Measurements from ENCODE around the gene SYN1.
"Not testable (repeated sequence)": the region's sequence is repeated elsewhere in the genome, so short reads cannot be mapped to it uniquely, and the experiment has no call there.

SYN1 gene

DNA sequence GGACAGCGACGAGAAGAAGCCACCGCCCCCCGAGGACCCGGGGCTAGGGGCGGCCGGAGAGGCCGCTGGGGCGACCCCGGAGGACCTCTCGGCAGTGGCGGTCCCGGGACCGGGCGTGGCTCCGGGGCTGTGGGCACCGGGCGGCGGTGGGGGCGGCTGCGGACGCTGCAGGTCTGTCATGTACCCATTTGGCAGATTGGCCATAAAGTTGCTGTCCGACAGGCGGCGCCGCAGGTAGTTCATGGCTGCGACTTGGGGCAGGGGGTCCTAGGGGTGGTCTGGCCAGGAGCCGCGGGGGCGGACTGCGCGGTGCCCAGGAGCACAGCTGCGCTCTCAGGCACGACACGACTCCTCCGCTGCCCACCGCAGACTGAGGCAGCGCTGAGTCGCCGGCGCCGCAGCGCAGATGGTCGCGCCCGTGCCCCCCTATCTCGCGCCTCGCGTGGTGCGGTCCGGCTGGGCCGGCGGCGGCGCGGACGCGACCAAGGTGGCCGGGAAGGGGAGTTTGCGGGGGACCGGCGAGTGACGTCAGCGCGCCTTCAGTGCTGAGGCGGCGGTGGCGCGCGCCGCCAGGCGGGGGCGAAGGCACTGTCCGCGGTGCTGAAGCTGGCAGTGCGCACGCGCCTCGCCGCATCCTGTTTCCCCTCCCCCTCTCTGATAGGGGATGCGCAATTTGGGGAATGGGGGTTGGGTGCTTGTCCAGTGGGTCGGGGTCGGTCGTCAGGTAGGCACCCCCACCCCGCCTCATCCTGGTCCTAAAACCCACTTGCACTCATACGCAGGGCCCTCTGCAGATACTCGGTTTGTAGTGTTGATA is at the start of gene SYN1:
SYN1 (minus strand) TSS at position 372 of the 817 bp plus-strand sequence; CDS start at position 243, 129 bp downstream.
- DNase-seq (ENCODE audit: low spot score) = peak; percentile 76

DNA sequence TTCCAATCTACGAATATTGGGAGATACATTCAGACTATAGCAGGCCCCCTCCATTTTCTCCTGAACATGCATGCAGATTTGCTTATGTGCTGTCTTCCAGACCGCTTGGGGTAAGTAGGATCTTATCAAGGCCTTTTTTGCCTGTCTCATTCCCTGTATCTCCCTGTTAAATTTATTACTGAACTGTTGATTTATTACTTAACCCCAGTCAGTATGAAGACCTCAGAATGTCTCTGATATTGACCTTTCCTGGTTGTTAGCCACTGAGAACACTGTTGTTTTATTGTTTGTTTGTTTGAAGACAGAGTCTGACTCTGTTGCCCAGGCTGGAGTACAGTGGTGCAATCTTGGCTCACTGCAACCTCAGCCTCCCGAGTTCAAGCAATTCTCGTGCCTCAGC is 46.1 kb upstream of the SYN1 start:
- not testable (repeated sequence) for DNase-seq (ENCODE audit: low spot score)

DNA sequence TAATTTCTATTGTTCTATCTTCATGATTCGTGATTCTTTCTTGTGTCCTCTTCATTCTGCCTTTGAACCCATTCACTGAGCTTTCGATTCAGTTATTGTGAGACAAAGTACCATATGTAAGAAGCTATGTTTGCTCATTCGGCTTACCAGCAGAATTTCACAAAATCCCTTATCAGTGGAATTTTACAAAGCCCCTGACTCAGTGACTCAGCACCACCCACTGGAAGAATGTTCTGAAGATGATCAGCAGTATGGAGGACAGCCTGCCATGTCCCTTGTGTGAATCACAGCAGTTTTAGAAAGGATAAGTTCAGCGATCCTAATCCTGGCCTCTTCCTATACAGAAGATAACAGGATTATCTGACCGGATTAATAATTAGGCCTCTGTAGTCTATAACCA is 45.1 kb upstream of the SYN1 start:
- DNase-seq (ENCODE audit: low spot score) = no peak

DNA sequence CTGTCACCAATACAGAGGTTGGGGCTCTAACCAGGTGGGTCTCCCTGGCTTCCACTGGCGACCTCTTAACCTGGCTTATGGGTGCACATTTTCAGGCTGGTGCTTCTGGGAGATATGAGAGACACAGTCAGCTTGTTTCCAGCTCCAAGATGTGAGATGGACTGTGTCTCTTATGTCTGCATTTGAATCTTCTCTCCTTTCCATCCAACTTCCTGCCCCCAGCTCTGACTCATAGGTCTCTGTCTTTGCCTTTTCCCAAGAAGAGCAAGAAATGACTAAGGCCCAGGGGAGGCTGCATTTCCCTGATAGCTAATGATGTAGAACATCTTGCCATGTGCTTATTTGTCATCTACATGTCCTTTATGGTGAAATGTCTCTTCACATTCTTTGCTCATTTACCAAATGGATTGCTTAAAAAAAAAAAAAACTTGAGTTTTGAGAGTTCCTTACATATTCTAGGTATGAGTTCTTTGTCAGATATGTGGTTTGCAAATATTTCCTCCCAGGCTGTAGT is 42.5 kb upstream of the SYN1 start:
- DNase-seq (ENCODE audit: low spot score) = no peak

DNA sequence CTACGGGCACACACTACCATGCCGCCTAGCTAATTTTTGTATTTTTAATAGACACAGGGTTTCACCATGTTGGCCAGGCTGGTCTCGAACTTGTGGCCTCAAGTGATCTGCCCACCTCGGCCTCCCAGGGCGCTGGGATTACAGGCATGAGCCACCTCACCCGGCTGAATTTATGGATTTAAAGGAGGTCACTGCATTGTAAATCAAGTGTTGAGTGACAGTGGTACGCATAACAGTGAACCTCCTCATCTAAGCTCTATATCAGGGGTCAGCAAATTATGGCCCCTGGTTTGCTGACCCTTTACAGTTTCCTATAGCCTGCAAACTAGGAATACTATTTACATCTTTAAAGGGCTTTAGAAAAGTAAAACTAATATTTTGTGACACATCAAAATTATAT is 41.9 kb upstream of the SYN1 start:
- DNase-seq (ENCODE audit: low spot score) = no peak

DNA sequence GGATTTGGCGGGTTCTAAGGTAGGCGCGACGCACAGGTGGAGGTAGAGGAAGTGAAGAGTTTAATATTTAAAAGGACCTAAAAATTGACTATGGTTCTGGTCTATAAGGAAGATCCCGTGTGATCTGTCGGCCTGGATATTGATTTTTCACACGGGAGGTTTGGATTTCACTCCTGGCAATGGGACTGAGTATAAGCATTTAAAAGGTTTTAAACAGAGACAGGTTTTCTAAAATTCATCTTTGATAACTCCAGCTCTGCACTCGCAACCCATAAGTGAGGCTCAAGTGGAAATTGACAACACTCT is 39.7 kb upstream of the SYN1 start:
- DNase-seq (ENCODE audit: low spot score) = no peak

DNA sequence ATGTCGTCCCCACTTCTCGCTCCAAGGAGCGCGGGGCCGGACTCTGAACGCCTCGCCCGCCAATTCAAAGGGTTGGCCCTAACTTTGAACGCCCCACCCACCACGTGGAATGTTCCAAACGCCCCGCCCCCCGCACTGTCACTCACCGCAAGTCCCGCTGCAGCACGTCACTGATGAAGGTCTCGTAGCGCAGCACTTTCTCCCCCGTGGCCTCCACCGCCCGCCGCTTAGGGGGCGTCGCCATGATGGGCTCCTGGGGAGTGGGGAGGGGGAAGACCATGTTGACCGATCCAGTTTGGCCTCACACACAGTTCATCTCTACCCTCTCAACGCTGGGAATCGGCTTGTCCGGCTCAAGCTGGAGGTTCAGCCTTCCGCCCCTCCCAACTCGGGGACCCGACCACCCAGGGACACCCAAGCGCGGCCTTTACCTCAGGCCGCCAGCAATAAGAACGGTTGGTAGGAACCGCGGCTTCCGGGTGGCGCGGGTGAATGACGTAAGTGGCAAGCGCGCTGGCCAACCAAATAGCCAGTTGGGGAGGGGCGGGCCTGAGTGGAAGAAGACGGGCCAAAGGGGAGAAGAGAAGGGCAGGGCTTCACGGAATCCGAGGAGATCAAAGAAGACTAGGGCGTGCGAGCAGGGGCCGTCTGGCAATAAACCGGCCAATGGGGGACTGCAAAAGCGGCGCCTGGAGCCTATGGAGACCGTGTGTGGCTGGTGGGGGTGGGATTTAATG is 39.2 kb upstream of the SYN1 start, which contains the start of gene UXT:
UXT (minus strand) TSS at position 497 of the 737 bp plus-strand sequence; CDS start at position 244, 253 bp downstream.
- DNase-seq (ENCODE audit: low spot score) = peak; percentile 94

DNA sequence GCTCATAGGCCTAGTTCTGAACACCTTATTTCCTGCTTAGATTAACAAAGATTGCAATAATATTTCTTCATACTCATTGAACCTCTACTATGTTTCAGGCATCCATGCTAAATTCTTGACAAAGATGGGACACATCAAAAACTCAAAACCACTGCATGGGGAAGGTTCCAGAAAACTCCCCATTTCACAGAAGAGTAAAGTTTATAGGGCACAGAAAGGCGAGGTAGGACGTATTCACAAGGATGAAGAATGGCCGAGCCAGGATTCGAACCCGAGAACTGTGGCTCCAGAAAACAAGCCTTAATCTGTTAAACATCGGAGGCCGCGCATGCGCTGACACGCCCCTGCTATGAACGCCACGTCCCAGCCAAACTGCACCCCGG is 38.6 kb upstream of the SYN1 start:
- no peak for DNase-seq (ENCODE audit: low spot score)

DNA sequence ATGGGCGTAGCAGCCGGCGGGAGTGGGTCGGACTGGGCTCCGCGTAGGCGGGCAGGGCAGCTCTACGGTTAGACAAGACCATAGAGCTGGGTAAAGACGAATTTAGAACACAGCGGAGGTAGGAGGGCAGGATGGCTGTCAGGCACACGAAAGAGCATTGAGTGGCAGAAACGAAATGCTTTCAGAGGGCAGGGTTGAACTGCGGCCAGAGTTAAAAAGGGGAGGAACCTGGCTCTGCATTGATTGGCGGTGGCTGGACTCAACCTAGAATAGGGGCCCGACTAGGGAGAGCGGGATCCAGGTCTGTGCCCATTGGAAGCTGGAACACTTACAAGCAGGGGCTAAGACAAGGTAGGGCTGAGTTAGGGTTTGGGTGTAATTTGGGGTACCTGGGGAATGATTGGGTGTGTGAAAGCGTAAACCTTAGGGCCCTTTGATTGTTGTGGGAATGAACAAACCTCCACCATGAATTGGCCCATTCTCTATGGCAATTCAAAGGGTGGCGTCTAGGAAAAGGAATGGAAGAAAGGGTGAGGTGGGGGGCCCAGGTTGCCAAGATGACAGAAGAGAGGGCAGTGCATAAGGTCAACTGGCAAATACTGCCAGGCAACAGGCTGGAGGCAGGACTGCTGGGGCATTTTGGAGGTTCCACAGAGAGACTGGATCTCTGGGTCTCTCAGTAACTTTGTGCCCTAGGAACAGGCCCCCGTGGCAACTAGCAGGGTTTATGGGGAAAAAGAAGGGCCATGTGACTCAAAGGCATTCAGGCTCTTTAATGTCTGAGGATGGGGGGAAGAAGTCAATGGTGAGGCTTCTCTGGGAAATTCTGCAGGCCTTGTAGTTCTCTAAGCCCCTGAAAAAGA is 31.6 kb upstream of the SYN1 start:
- DNase-seq (ENCODE audit: low spot score) = no peak

DNA sequence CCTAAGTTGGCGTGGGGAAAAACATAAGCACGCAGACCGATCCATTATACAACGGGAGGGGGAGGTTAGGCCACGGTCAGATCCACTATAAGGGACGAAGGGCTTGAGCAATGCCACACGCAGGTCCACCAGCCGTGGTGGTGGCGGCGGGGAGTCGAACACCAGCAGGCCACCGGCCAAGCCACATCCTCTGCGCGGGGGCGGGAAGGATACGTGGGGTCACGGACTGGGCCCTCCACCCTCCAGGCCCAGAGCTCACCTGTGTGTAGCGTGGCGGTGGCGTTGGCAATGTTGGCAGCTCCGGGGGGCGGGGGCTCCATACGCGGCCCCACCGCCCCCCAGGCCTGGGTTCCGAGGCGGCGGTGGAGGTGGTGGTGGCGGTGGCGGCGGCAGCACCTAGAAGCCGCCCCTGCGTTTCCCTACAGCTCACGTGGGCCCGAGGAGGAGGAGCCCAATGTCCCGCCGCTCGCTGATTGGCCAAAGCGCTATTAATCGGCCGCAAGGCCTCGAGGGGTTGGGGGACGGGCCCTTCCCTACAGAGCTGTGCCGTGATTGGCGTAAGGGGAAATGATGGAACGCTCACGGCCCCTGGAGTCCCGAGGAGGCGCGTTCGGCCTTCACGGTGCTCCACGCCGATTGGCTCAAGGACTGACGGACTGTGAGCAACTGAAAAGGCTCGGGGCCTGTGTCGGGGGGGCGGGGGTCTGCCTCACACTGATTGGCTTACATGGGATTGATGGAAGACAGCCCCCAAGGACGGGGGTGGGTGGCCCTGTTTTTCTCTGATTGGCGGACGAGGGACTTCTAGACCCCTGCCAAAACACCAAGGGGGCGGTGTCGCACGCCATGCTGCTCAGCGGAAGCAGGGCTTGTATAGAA is 30.7 kb upstream of the SYN1 start, which contains the start of gene ELK1:
ELK1 (minus strand) TSS at position 400 of the 879 bp plus-strand sequence. CDS start 9,122 bp downstream, outside the sequence.
- peak; percentile 98 for DNase-seq (ENCODE audit: low spot score)

DNA sequence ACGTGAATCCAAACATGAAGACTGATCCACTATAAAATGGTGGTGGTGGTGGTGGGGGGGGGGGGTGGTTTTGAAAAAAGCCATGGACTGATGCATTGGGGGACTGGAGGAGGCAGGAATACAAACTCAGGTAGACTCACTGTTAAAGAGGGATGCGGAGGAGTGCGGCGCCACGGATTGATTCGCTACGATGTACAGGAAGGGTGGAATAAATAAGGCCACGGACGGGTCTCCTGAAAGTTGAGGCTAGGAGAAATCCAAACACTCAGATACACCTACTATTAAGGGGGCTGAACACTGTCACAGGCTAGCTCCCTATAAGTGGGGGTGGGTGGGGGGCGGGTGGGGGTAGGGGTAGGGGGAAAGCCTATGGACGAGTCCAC is 30.1 kb upstream of the SYN1 start:
- DNase-seq (ENCODE audit: low spot score) = no peak

DNA sequence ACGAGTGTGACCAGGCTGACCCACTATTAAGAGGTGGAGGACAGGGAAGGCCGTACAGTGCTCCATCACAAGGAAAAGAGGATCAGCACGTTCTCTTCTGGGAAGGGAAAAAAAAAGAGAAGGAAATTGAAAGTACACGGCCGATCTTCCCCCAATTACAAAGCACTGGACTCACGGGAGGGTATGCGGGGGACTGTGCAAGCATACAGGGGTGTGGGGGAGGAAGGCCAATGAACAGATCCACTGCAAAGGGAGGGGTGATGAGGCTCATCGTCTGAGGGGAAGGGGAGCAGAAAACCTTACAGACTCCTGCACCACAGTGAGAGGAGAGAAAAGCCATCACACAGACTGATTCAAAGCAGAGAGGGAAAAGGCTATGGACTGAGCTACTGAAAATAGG is 29.6 kb upstream of the SYN1 start:
- DNase-seq (ENCODE audit: low spot score) = no peak

DNA sequence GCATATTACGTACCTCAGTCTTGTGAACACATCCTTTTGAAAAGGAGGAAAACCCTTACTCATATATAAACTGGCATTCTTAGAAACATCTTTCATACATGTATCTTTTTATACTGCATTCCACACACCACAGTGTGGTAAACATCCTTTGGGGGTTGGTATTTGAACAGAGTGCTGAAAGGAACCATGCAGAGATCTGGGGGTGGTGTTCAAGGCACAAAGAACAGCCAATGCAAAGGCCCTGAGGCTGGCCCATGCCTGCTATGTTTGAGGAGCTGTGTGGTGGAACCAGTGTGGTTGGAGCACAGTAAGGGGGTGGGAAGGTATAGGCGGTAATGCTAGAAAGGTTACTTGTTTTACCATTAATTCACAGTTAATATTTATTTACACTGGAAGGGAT is 28.7 kb upstream of the SYN1 start:
- no peak for DNase-seq (ENCODE audit: low spot score)

DNA sequence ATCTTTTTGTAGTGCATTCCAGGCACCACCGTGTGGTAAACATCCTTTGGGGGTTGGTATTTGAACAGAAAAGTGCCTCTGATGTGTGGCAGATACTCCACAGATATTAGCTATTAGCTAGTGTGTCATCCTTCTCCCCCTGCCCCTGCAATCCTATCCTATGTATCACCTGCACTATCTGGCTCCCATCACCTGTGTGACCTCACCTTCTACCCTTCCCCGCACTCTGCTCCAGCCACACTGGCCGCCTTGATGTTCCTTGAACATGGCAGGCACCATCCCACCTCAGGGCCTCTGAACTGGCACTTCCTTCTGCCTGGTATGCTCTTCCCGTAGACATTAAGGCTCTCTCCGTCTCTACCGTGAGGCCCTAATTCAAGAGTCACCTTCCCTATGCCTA is 27.0 kb upstream of the SYN1 start:
- DNase-seq (ENCODE audit: low spot score) = no peak

DNA sequence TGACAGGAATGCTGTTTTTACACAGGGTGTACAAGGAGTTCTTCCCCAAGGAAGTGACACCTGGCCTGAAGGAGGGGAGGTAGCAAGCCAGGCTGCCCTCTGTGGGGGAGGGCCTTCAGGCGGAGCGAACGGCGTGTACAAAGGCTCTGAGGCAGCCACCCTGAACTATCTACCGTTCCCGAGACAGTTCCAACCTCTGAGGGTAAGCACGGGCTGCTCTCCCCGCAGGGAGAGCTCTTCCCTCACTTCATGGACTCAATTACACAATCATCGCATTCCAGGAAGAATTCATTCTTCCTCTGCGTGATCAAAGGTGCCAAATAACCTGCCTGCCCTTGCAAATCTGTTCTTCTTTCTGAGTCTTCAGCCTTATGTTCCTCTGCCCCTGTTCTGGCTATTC is 25.9 kb upstream of the SYN1 start:
- DNase-seq (ENCODE audit: low spot score) = no peak

DNA sequence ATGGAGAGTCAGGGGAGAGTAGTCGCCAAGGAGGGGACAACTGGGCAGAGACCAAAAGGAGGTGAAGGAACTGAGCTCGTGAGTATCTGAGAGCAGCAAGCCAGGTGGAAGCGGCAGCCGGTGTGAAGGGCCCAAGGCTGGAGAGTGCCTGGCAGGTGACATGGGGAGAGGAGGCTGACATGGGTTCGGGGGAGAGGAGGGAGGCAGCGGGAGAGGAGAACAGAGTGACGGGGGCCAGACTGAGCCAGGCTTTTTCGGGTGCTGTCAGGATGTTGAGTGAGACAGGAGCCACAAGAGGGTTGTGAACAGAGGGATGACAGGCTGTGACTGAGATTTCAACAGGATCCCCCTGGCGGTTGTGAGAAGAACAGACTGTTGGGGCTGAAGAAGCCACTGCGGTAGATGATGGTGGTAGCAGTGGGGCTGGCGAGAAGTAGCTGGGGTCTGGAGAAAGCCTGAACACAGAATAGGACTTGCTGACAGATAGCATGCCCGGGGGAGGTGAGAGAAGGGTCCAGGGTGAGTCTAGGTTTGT is 25.0 kb upstream of the SYN1 start:
- peak; percentile 79 for DNase-seq (ENCODE audit: low spot score)

DNA sequence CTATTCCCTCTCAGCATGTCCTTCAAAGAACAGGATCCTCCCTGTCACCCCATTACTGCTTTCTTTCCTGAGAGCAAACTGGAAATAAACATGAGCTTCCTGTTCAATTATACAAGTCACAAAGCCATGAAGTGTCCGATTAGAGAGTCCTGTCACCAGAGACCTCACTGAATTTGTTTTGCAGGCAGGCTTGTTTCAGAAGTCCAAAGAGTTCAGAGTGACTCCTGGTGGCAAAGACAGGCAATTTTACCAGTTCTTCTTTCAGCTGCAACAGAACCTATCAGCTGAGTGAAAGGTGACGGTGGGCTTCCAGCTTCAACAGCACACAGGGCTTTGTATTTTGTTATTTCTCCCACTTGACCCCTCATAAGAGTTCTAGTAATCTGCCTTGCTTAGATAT is 24.3 kb upstream of the SYN1 start:
- peak; percentile 61 for DNase-seq (ENCODE audit: low spot score)

DNA sequence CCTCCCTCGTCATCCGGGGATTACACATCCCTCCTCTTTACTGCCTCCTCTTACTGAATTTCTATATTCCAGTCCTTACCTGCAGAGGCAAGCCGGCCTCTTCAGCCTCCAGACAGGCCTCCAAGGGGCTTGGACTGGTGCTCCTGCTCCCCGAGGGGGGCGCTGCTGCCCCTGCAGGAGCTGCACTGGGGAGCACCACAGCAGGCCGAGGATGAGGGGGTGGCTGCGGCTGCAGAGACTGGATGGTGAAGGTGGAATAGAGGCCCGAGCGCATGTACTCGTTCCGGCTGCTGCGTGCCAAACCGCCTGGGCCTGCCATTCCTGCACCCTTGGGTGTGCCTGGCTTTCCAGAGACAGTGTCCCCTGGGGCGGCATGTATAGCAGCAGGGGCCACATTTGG is 19.2 kb upstream of the SYN1 start:
- DNase-seq (ENCODE audit: low spot score) = no peak

DNA sequence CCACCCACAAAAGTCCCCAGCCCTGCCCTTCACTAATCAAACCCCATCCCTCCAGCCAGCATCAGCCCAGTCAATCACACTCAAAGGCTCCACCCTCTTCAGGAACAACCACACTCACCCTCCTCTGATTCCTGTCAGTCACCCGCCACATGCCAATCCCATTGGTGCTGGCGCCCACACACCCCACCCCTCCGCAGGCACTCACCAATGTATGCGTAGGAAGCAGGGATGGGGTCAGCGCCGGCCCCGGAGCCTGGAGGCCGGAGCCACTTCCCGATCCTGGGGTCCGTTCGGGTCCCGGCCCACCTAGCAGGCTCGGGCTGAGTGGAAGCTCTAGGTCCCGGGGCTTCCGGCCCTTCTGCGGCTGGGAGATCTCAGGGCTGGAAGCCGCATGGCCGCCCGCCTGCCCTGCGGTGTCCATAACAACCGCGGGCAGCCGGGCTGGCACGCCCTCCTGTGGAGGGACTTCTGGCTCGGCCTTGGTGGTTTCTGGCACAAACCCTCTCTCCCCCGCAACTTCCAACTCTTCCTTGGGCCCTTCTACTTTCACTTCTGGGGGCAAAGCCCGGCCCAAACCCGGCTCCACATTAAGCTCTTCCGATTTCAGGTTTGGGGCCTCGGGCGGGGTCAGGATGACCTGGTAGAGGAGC is 18.0 kb upstream of the SYN1 start:
- DNase-seq (ENCODE audit: low spot score) = peak; percentile 73

DNA sequence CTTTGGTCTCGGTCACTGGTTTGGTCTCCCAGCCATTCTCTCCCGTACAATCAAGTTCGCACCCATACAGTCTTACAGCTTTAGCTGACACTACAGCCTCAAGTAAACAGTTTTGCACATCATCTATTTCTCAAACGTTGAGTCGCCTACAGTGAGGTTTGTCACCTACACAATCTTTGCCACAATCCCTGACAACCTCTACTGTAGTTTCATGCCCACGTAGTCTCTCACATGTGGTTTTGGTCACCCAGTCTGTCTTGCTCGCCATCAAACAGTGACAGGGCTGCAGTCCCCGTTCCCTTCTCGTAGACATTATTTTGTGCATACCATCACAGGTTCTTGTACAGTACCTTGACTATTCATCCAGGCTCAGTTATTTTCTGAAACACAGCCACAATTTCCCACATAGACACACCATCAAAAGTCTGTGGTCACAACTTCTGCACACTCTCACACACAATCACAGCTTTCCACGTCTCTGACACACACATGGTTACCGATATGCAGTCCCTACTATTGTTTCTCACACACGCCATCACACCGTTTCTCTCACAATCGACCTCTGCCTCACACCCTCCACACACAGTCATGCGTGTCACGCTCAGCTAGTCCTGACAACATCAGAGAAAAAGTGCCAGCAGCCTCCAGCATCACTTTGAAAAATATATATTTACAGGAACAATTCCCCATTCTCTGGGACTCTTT is 15.4 kb upstream of the SYN1 start:
- DNase-seq (ENCODE audit: low spot score) = no peak
